Measurements from ENCODE around the gene RAF1.

DNA sequence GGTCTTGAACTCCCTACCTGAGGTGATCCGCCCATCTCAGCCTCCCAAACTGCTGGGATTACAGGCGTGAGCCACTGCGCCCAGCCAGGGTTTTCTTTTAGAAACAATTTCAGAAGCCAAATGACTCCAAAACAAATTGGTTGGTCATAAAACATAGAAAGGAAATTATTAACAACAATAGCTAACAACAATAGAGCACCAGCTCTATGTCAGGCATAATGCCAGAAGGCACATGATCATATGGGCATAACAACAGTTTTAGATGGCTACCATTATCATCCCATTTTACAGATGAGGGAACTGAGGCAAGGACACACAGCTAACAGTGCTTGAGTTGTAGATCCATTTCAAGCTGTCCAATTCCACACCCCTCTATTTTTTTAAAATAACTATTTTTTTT is 22.2 kb upstream of the RAF1 start:
- TF ChIP-seq EZH2 (IDR thresholded peaks at IDR 0.05; ENCODE audit: borderline replicate concordance, low read length): no peak
- TF ChIP-seq, protein P1, sequence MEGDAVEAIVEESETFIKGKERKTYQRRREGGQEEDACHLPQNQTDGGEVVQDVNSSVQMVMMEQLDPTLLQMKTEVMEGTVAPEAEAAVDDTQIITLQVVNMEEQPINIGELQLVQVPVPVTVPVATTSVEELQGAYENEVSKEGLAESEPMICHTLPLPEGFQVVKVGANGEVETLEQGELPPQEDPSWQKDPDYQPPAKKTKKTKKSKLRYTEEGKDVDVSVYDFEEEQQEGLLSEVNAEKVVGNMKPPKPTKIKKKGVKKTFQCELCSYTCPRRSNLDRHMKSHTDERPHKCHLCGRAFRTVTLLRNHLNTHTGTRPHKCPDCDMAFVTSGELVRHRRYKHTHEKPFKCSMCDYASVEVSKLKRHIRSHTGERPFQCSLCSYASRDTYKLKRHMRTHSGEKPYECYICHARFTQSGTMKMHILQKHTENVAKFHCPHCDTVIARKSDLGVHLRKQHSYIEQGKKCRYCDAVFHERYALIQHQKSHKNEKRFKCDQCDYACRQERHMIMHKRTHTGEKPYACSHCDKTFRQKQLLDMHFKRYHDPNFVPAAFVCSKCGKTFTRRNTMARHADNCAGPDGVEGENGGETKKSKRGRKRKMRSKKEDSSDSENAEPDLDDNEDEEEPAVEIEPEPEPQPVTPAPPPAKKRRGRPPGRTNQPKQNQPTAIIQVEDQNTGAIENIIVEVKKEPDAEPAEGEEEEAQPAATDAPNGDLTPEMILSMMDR (conservative IDR thresholded peaks at IDR 0.05 in 1 of 2, IDR thresholded peaks at IDR 0.05 in 1 of 2; ENCODE audit: extremely low read depth in 1 of 2, insufficient read depth in 1 of 2, low read depth in 1 of 2, low read length in 2 of 2): no peak
